ENCODE measurements around the gene GLYATL2.

GLYATL2 gene

DNA sequence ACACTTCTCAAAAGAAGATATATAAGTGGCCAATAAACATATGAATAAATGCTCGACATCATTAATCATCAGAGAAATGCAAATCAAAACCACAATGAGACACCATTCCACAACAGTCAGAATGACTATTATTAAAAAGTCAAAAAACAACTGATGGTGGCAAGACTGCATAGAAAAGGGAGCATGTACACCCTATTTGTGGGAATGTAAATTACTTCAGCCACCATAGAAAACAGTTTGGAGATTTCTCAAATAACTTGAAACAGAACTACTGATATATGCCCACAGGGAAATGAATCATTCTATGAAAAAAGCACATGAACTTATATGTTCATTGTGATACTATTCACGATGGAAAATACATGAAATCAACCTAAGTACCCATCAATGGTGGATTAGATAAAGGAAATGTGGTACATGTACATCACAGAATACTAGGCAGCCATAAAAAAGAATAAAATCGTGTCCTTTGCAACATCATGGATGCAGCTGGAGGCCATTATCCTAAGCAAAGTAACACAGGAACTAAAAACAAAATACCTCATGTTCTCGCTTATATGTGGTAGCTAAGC, 42.4 kb downstream of the GLYATL2 start:
- no peak for DNase-seq (ENCODE audit: low read depth, low spot score)
- H3K27ac ChIP-seq, result no peak overlapping the region

DNA sequence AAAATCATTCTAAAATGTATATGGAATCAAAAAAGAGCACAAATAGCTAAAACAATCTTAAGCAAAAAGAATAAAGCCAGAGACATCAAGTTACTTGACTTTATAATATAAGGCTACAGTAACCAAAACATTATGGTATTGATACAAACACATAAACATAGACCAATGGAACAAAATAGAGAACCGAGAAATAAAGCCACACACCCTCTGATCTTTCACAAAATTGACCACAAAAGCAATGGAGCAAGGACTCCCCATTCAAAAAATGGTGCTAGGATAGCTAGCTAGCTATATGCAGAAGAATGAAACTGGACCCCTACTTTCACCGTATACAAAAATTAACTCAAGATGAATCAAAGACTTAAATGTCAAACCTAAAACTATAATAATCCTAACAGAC, 43.2 kb downstream of the GLYATL2 start:
- no peak for DNase-seq (ENCODE audit: low read depth, low spot score)
- no peak overlapping the region for H3K27ac ChIP-seq

DNA sequence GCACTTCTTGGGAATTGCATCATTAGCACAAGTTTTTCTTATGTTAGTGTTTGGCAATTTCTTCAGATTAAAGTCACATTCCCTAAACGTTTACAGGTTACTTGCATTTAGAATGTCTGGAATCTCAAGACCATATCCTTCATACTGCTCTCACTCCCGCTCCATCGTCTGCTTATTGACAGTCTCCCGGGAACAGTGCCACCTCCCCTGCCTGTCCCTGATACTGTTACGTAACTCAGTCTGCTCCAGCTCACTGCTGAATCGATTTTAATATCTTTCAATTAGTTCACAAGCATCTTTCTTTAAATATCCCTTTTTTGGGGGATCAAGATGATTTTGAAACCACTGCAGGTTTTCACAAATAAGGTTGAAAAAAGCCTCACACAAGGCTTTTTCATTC, 48.2 kb downstream of the GLYATL2 start:
- DNase-seq (ENCODE audit: low read depth, low spot score), result no peak

DNA sequence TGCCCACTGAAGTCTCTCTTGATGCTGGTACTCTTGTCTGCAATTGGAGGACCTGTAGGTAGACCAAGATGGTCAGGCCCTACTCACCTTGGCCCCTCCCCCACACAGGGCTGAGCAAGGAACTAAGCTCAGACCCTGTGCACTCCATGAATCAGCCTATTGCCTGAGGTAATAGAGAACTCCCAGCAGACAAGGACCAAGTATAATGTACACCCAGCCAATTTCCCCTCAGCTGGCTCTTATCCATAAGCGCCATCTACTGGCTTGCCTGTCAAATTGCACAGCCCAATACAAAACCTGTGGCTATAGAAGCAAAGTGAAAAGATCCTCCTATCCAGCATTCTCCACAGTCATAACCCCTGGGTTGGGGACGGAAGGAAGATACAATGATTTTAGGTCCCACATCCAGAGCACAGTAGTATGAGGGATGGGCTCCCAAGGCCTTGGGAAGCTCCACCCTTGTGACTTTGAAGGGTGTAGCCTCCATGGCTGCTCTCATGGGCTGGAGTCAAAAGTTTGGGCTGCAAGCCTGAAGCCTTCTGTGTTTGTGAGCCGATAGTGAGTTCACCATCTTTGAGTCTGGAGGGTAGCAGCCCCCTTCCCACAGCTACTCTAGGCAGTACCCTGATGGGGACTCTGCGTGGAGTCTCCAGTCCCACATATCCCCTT, 56.0 kb downstream of the GLYATL2 start:
- peak overlapping the region; percentile 65 for H3K27ac ChIP-seq
- peak; percentile 74 for DNase-seq (ENCODE audit: low read depth, low spot score)

More for the DNA sequence above, 48.2 kb downstream of the GLYATL2 start:
- H3K27ac ChIP-seq, result no peak overlapping the region

DNA sequence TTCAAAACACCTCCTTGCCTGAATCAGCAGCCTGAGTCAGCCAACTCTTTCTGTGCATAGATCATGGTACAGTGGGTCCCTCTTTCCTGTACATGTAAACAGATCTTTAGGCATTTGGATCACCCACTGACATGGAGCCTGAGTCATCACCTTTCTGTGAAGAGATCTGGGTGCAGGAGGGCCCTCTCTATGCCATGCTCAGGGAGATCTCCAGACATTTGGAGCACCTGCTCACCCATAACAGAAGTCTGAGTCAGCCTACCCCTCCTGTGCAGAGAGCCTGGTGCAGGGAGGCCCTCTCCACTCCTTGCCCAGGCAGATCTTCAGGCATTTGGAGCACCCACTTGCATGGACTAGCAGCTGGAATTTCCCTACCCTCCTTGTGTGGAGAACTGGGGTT, 56.6 kb downstream of the GLYATL2 start:
- peak; percentile 89 for DNase-seq (ENCODE audit: low read depth, low spot score)
- H3K27ac ChIP-seq, result peak overlapping the region; percentile 65

DNA sequence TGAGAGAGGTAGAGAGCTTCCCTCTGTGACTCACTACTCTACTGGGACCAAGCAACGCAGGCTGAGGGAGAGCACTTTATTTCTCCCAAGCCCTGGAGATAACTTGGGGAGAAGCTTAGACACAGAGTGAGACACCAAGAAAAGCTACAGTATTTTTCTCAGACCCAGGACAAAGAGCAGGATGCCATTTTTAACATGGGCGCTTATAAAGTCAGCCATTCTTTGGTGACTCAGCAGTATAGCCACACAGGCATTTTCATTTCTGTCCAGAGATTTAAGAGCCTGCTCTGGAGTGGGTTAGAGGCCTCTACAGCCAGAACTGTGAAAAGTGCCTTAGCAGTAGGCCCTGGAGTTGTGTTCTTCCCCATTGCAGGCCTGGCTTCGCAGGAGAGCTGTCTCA, 57.8 kb downstream of the GLYATL2 start:
- peak overlapping the region; percentile 65 for H3K27ac ChIP-seq

DNA sequence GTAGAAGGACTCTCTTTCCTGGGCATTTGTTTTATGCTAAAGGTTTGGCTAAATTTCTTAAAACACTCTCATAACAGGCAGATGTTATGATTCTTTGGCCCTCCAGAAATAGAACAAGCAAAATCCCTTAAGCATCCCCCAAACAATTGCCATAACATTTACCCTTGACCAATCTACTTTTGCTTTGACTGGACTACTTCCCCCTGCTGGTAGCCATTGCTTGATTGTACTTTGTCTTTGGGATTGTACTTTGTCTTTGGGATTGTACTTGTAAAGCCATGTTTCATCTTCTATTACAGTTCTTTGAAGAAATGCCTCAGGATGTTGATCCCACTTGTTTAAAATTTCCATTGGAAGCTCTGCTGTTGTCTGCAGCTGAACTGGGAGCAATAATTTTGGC, 59.5 kb downstream of the GLYATL2 start:
- DNase-seq (ENCODE audit: low read depth, low spot score), result no peak
- H3K27ac ChIP-seq, result no peak overlapping the region

More for the DNA sequence above, 57.8 kb downstream of the GLYATL2 start:
- no peak for DNase-seq (ENCODE audit: low read depth, low spot score)
